Measurements from ENCODE around the gene GRIN3B. TPM values are rescaled to one million over a fixed set of nuclear protein-coding genes. Genes with fewer than 3 reads are reported as not detected.
"Not testable (repeated sequence)": the region's sequence is repeated elsewhere in the genome, so short reads cannot be mapped to it uniquely, and the experiment has no call there.

GRIN3B gene
- total and polyA plus RNA-seq, 9 of the 15 experiments (the other 6 are each of a cell fraction or from before 2014, with no cell fraction given), result 0.06 to 0.95 (median 0.19) TPM; not detected in 6

- intact Hi-C loops (cut with micrococcal nuclease); H3K9me1 ChIP-seq (ENCODE audit: control insufficient read depth, insufficient read depth, low read length); BruUV-seq (replicated peaks); in situ Hi-C loops (cut with MboI); H3K27ac ChIP-seq (ENCODE audit: extremely low read depth, low read depth, low read length); FAIRE-seq; H2AFZ ChIP-seq (ENCODE audit: low read depth, low read length); ATAC-seq; H3K9me3 ChIP-seq (replicated peaks; ENCODE audit: control insufficient read depth, insufficient read depth, low read depth, low read length); CTCF ChIA-PET (ENCODE audit: low intra/inter-chr PET ratio); H3K4me2 ChIP-seq (ENCODE audit: insufficient read depth, low read length); DNase-seq (ENCODE audit: extremely low read depth in 1 of 4, low spot score in 3 of 4); H3K4me3 ChIP-seq; H3K27me3 ChIP-seq (ENCODE audit: control insufficient read depth in 2 of 2, insufficient read depth in 2 of 2, low read length in 2 of 2); H4K20me1 ChIP-seq (replicated peaks; ENCODE audit: control insufficient read depth, insufficient read depth, low read length): not testable (repeated sequence)
- POLR2A ChIA-PET, result interaction anchor here (0.7 to 1.1 kb wide), 2 partner anchors 286 to 311 kb away, joined by 3 to 4 read pairs; partner anchors contain the start of gene CIRBP
- peak; percentile 32; the same call in 1 of the 2 replicates for TF ChIP-seq CEBPB (tag; IDR thresholded peaks at IDR 0.05)
- peak; percentile 93 for TF ChIP-seq ZNF121 (CRISPR knock-in tag; conservative IDR thresholded peaks at IDR 0.05)
- 85% methylated on average over 8 of the region's 9 CpGs for WGBS (ENCODE audit: insufficient coverage, low coverage, missing lambda C conversion rate)
- Histone ChIP-seq H3K79me2 (ENCODE audit: control insufficient read depth, insufficient read depth, low read length) (peaks cover 73% of the 10 kb centered on the region), H3K4me1 (replicated peaks in 1 of 2; ENCODE audit: control insufficient read depth in 2 of 2, insufficient read depth in 2 of 2, low read length in 2 of 2) (peaks cover 69 to 97% of the 10 kb centered on the region in 2 experiments), H3K9ac (ENCODE audit: insufficient read depth in 1 of 2, low read depth in 2 of 2, low read length in 2 of 2) (peak overlapping the region in 1 of 2 experiments; percentile 47; a peak in 1 of 4 replicates), H3K36me3 (ENCODE audit: control insufficient read depth, insufficient read depth, low read length) (peaks cover 37% of the 10 kb centered on the region; the same call in 1 of the 3 replicates)
These were observed 42.6 kb upstream of the GRIN3B start for GRCh38 chr19:957578-957977.

DNA sequence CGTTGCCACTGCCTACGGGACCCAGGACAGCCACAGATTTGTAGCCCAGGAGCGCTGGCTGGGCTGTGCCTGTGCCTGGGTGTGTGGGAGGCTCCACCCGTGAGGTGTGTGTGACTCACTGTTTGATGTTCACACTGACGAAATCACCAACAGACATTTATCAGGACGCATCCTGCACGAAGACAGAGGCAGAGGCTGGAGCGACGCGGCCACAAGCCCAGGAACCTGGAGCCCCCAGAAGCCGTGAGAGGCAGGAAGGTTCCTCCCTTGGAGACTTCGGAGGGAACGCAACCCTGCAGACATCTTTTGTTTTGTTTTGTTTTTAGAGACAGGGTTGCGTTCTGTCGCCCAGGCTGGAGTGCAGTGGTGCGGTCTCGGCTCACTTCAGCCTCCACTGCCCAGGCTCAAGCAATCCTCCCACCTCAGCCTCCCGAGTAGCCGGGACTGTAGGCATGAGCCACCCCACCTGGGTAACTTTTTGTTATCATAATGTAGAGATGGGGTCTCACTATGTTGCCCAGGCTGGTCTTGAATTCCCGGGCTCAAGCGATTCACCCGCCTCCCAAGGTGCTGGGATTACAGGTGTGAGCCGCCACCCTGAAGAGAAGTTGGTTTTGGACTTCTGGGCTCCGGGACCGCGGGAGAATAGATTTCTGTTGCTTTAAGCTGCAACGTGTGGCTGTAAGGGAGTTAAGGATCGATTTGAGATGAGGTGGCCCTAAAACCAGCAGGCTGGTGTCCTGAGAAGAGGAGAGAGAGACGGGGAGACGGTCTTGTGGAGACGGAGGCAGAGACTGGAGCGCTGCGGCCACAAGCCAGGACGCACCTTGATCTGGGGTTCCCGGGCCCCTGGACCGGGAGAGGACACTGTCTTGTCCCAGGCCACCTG lies 41.0 kb upstream of the GRIN3B start:
- H3K36me3 ChIP-seq (ENCODE audit: control insufficient read depth, insufficient read depth, low read length), result peaks cover 53% of the 10 kb centered on the region; the same call in 2 of the 3 replicates
- ChIA-PET POLR2A (interaction anchor here (0.6 to 1.1 kb wide), 4 partner anchors 18 to 28 kb away, joined by 3 read pairs; partner anchors contain the start of gene WDR18), CTCF (ENCODE audit: low intra/inter-chr PET ratio) (no interaction called here)
- no peaks in the 10 kb centered on the region for H4K20me1 ChIP-seq (replicated peaks; ENCODE audit: control insufficient read depth, insufficient read depth, low read length)
- H3K27me3 ChIP-seq (ENCODE audit: control insufficient read depth in 2 of 2, insufficient read depth in 2 of 2, low read length in 2 of 2), result no peaks in the 10 kb centered on the region
- no peaks in the 10 kb centered on the region for H3K9me1 ChIP-seq (ENCODE audit: control insufficient read depth, insufficient read depth, low read length)
- intact Hi-C loops (cut with micrococcal nuclease), result no loop called here
- H3K9me3 ChIP-seq (replicated peaks; ENCODE audit: control insufficient read depth, insufficient read depth, low read depth, low read length), result 0 out of 2 replicates have a peak, but pooled peaks cover under 1% of the 10 kb centered on the region
- DNase-seq (ENCODE audit: extremely low read depth in 1 of 4, low spot score in 3 of 4) (peak; percentile 58 to 90 (median 72)), ATAC-seq (peak; percentile 53), FAIRE-seq (peak; percentile 98)
- H3K4me1 ChIP-seq (replicated peaks in 1 of 2; ENCODE audit: control insufficient read depth in 2 of 2, insufficient read depth in 2 of 2, low read length in 2 of 2), result peaks cover 62 to 96% of the 10 kb centered on the region in 2 experiments
- H2AFZ ChIP-seq (ENCODE audit: low read depth, low read length), result no peak overlapping the region
- H3K9ac ChIP-seq (ENCODE audit: insufficient read depth in 1 of 2, low read depth in 2 of 2, low read length in 2 of 2), result peak overlapping the region in 1 of 2 experiments; percentile 86; a peak in 3 of 4 replicates
- H3K4me3 ChIP-seq, result no peak overlapping the region
- WGBS (ENCODE audit: insufficient coverage, low coverage, missing lambda C conversion rate), result 51% methylated on average over 36 of the region's 36 CpGs
- peaks cover 73% of the 10 kb centered on the region for H3K79me2 ChIP-seq (ENCODE audit: control insufficient read depth, insufficient read depth, low read length)
- H3K4me2 ChIP-seq (ENCODE audit: insufficient read depth, low read length), result peak overlapping the region; percentile 34
- no TSS peak for BruUV-seq (replicated peaks)
- in situ Hi-C loops (cut with MboI), result no loop called here
- peak overlapping the region; percentile 50; the same call in 2 of the 3 replicates for H3K27ac ChIP-seq (ENCODE audit: extremely low read depth, low read depth, low read length)
- TF ChIP-seq, protein P1, sequence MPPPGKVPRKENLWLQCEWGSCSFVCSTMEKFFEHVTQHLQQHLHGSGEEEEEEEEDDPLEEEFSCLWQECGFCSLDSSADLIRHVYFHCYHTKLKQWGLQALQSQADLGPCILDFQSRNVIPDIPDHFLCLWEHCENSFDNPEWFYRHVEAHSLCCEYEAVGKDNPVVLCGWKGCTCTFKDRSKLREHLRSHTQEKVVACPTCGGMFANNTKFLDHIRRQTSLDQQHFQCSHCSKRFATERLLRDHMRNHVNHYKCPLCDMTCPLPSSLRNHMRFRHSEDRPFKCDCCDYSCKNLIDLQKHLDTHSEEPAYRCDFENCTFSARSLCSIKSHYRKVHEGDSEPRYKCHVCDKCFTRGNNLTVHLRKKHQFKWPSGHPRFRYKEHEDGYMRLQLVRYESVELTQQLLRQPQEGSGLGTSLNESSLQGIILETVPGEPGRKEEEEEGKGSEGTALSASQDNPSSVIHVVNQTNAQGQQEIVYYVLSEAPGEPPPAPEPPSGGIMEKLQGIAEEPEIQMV (tag; conservative IDR thresholded peaks at IDR 0.05; ENCODE audit: low read depth), result no peak
- TF ChIP-seq ETV5 (CRISPR knock-in tag; IDR thresholded peaks at IDR 0.05; ENCODE audit: low read depth) (no peak), HNRNPK (IDR thresholded peaks at IDR 0.05; ENCODE audit: low read depth, low read length, poor library complexity, severe bottlenecking) (no peak), ZNF551 (CRISPR knock-in tag; IDR thresholded peaks at IDR 0.05) (no peak), PHTF2 (CRISPR knock-in tag; IDR thresholded peaks at IDR 0.05) (no peak), BMI1 (IDR thresholded peaks at IDR 0.05; ENCODE audit: low read length) (no peak), ATF6 (CRISPR knock-in tag; IDR thresholded peaks at IDR 0.05) (no peak), PTRF (tag; IDR thresholded peaks at IDR 0.05) (no peak)

Data from K562 (cell line).